ENCODE results near the gene LMAN1L.

The LMAN1L gene

DNA sequence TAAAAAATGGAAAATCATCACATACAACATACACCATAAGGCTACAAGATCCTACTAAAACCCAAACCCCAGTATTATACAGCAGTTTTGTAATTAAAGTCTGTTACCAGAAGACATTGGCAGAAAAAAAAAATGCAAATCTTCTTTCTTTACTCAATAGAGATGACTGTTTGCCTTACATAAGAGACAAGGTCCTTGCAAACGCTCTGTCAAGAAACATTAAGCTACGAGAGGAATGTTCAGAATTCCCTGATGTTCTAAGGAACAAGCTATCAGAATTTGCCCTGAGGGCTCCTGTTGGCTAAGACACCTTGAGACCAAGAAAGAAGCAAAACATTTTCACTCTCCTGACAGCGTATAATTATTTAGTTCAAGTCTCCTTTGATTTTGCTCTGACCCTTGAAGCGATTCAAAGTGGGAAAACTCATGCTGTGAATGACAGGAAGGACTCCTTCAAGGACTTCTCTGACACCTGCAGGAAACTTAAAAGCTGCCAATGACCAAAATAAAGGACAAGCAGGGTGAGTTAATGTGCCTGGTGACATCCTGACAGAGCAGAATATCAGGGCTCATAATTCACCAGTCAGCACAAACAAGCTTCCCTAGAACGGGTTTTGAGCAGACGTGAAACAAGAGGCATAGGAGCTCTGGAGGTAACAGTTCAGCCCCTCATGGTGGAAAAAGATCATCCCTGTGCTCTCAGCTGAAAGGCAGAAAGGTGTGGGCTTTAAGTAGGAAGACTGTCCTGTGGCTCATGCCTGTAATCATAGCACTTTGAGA is 58.0 kb downstream of the LMAN1L start:
- TF ChIP-seq CTCF (IDR thresholded peaks at IDR 0.05; ENCODE audit: low read length) (no peak), EZH2 (IDR thresholded peaks at IDR 0.05; ENCODE audit: borderline replicate concordance, low read length) (no peak)
- peak overlapping the region; percentile 34; the same call in 1 of the 2 replicates for H3K9ac ChIP-seq (ENCODE audit: low read length)
- peak overlapping the region; percentile 39 for H3K4me3 ChIP-seq (ENCODE audit: low read depth, low read length, poor library complexity, severe bottlenecking)
- peaks cover 31% of the 10 kb centered on the region for H3K36me3 ChIP-seq (ENCODE audit: insufficient read depth, low read length)
- H3K27ac ChIP-seq (ENCODE audit: low read depth, low read length, poor library complexity, severe bottlenecking): peak overlapping the region; percentile 77
- H3K4me1 ChIP-seq (ENCODE audit: insufficient read depth, low read length, severe bottlenecking): peaks cover 40% of the 10 kb centered on the region
- peak overlapping the region; percentile 54 for H3K4me2 ChIP-seq (ENCODE audit: low read length)
- H2AFZ ChIP-seq (ENCODE audit: low read length): no peak overlapping the region
- peaks cover 9% of the 10 kb centered on the region for H3K9me3 ChIP-seq (ENCODE audit: low read length)
- no peaks in the 10 kb centered on the region for H3F3A ChIP-seq (ENCODE audit: insufficient read depth, low read length)
- H3K27me3 ChIP-seq (ENCODE audit: insufficient read depth, low read length): no peaks in the 10 kb centered on the region
- H3K9me2 ChIP-seq (ENCODE audit: low read depth, low read length): no peaks in the 10 kb centered on the region
- peaks cover 40% of the 10 kb centered on the region for H3K79me2 ChIP-seq (ENCODE audit: insufficient read depth, low read length)
- no peaks in the 10 kb centered on the region for H4K20me1 ChIP-seq (ENCODE audit: insufficient read depth, low read length)

DNA sequence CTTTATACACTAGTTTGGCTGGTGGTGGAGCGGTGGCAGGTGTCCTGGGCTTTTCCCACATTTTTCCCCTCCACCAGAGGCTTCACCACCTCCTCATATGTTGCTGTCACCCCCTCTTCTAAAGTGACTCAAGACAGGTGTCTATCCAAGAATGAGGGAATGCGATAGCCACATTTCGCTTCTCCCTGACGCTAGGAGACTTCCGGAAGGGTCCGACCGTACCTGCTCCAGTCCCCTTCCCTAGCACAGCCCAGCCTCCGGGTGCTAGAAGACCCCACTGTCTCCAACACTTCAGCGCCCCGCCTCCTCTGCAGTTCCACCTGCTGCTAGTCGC is 60.0 kb downstream of the LMAN1L start:
- H4K20me1 ChIP-seq (ENCODE audit: insufficient read depth, low read length): no peaks in the 10 kb centered on the region
- H3K27me3 ChIP-seq (ENCODE audit: insufficient read depth, low read length): no peaks in the 10 kb centered on the region
- H3K27ac ChIP-seq (ENCODE audit: low read depth, low read length, poor library complexity, severe bottlenecking): peak overlapping the region; percentile 47
- no peak overlapping the region for H2AFZ ChIP-seq (ENCODE audit: low read length)
- peak overlapping the region; percentile 100 for H3K4me2 ChIP-seq (ENCODE audit: low read length)
- H3F3A ChIP-seq (ENCODE audit: insufficient read depth, low read length): no peaks in the 10 kb centered on the region
- peak overlapping the region; percentile 97 for H3K4me3 ChIP-seq (ENCODE audit: low read depth, low read length, poor library complexity, severe bottlenecking)
- peak overlapping the region; percentile 61 for H3K9ac ChIP-seq (ENCODE audit: low read length)
- peaks cover 40% of the 10 kb centered on the region for H3K4me1 ChIP-seq (ENCODE audit: insufficient read depth, low read length, severe bottlenecking)
- TF ChIP-seq CTCF (IDR thresholded peaks at IDR 0.05; ENCODE audit: low read length) (no peak), EZH2 (IDR thresholded peaks at IDR 0.05; ENCODE audit: borderline replicate concordance, low read length) (no peak)
- peaks cover 23% of the 10 kb centered on the region for H3K36me3 ChIP-seq (ENCODE audit: insufficient read depth, low read length)
- H3K9me2 ChIP-seq (ENCODE audit: low read depth, low read length): no peaks in the 10 kb centered on the region
- peaks cover 7% of the 10 kb centered on the region for H3K9me3 ChIP-seq (ENCODE audit: low read length)
- H3K79me2 ChIP-seq (ENCODE audit: insufficient read depth, low read length): peaks cover 32% of the 10 kb centered on the region

DNA sequence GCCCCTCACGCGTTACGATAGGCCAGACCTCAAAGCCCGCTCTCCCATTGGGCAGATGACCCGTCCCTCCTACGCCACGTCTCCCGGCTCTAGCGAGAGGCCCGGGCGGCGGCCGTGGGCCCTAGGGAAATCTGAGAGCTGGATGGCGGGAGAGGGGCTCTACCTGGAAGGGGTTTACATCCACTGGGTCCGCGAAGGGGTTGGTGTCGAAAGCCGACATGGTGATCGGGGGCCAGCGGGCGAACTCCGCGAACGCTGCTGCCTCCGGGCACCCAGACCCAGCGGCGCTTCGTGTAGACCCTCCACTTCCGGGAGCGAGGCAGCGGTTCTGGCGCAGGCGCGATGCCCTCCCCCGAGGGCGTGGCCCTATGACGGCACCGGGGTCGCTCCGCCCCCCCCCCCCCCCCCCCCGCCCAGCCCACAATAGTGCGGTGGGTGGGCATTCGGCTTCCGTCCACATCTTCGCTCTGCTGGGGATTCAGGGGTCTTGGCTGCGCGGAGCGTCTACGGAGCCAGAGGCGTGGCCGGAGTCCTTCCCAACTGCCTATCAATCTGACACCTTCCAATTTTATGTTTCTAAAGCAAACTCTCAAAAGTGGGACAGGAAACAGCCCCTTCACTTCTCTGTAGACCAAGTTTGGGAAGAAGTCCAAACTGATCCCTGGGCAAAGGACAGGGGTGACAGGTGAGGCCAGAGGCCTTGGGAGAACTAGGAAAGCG is 60.6 kb downstream of the LMAN1L start, which contains the start of gene SCAMP2:
TSS of gene SCAMP2 (minus strand) at position 330 of the 720 bp plus-strand sequence. CDS start at position 220, 110 bp downstream.
- no peaks in the 10 kb centered on the region for H3K9me2 ChIP-seq (ENCODE audit: low read depth, low read length)
- peak within 1 kb of the TSS; percentile 84; the same call in 1 of the 2 replicates for H2AFZ ChIP-seq (ENCODE audit: low read length)
- no peaks in the 10 kb centered on the region for H4K20me1 ChIP-seq (ENCODE audit: insufficient read depth, low read length)
- H3K36me3 ChIP-seq (ENCODE audit: insufficient read depth, low read length): peaks cover 18% of the 10 kb centered on the region
- peak within 1 kb of the TSS; percentile 72 for H3K9ac ChIP-seq (ENCODE audit: low read length)
- peak within 1 kb of the TSS; percentile 97 for H3K4me3 ChIP-seq (ENCODE audit: low read depth, low read length, poor library complexity, severe bottlenecking)
- peaks cover 40% of the 10 kb centered on the region for H3K4me1 ChIP-seq (ENCODE audit: insufficient read depth, low read length, severe bottlenecking)
- H3K27ac ChIP-seq (ENCODE audit: low read depth, low read length, poor library complexity, severe bottlenecking): peak within 1 kb of the TSS; percentile 47
- peak within 1 kb of the TSS; percentile 100 for H3K4me2 ChIP-seq (ENCODE audit: low read length)
- no peaks in the 10 kb centered on the region for H3F3A ChIP-seq (ENCODE audit: insufficient read depth, low read length)
- peaks cover 2% of the 10 kb centered on the region for H3K9me3 ChIP-seq (ENCODE audit: low read length)
- H3K79me2 ChIP-seq (ENCODE audit: insufficient read depth, low read length): peaks cover 27% of the 10 kb centered on the region
- TF ChIP-seq CTCF (IDR thresholded peaks at IDR 0.05; ENCODE audit: low read length): no peak
- no peak for TF ChIP-seq EZH2 (IDR thresholded peaks at IDR 0.05; ENCODE audit: borderline replicate concordance, low read length)
- no peaks in the 10 kb centered on the region for H3K27me3 ChIP-seq (ENCODE audit: insufficient read depth, low read length)
